Neural crest cell (in vitro differentiated cells): ENCODE measurements around the gene FAM234A. TPM values are rescaled to one million over a fixed set of nuclear protein-coding genes. Genes with fewer than 3 reads are reported as not detected.
A peak's percentile ranks its signal among the peaks of the same experiment; 100 is the strongest.

Source experiments
- DNase-seq: peaks from one replicate; pipeline ENCODE4 v3.0.0; 2021; ENCODE audit warnings: low read depth, mixed read lengths, low spot score
- H3K27ac Mint-ChIP-seq: one replicate; pipeline ENCODE4 v1.8.0; 2021; ENCODE audit warnings: mild to moderate bottlenecking, mixed read lengths; ENCODE audit not compliant: unreplicated experiment
- H3K27me3 Mint-ChIP-seq: 2 replicates; pipeline ENCODE4 v1.8.0; 2021; ENCODE audit warnings: low read depth, mild to moderate bottlenecking, mixed read lengths
- H3K36me3 Mint-ChIP-seq: 2 replicates; pipeline ENCODE4 v1.8.0; 2021; ENCODE audit warnings: low read depth, mild to moderate bottlenecking, mixed read lengths
- H3K4me1 Mint-ChIP-seq: 2 replicates; pipeline ENCODE4 v1.8.0; 2021; ENCODE audit warnings: mixed read lengths
- H3K4me3 Mint-ChIP-seq: one replicate; pipeline ENCODE4 v1.8.0; 2021; ENCODE audit warnings: mild to moderate bottlenecking, mixed read lengths
- H3K9me3 Mint-ChIP-seq: 2 replicates; pipeline ENCODE4 v1.8.0; 2021; ENCODE audit warnings: mixed read lengths
- total RNA-seq: library from RNA; stranded (reverse); gene quantifications from 2 replicates; pipeline ENCODE4 v1.2.1, GENCODE V29; 2021
- TF ChIP-seq, protein P1 (sequence below): fragments of 200-600 bp; sonication (generic); conservative IDR thresholded peaks from 2 replicates; pipeline ENCODE4 v1.5.0; 2021; ENCODE audit warnings: antibody characterized with exemption, mild to moderate bottlenecking

Gene FAM234A
- total RNA-seq, 1 donor from 2014 or later = 97.8 TPM

DNA sequence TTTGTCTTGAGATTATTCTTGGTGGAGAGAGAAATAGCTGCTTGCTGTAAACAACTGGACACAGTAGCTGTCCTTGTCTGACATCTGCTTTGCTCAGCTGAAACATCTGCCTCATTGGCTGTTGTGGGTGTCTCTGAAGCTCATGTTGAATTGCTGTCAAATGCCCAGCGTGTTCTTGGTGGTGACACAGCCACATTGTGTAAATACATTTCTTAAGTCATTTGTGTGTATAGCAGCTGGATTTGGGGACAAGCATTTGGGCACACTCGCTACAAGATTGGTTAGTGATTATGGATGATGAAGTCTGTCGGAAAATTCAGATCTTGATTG, 5.3 kb downstream of the FAM234A start:
- TF ChIP-seq, protein P1, sequence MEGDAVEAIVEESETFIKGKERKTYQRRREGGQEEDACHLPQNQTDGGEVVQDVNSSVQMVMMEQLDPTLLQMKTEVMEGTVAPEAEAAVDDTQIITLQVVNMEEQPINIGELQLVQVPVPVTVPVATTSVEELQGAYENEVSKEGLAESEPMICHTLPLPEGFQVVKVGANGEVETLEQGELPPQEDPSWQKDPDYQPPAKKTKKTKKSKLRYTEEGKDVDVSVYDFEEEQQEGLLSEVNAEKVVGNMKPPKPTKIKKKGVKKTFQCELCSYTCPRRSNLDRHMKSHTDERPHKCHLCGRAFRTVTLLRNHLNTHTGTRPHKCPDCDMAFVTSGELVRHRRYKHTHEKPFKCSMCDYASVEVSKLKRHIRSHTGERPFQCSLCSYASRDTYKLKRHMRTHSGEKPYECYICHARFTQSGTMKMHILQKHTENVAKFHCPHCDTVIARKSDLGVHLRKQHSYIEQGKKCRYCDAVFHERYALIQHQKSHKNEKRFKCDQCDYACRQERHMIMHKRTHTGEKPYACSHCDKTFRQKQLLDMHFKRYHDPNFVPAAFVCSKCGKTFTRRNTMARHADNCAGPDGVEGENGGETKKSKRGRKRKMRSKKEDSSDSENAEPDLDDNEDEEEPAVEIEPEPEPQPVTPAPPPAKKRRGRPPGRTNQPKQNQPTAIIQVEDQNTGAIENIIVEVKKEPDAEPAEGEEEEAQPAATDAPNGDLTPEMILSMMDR = no peak
- Mint-ChIP-seq H3K27ac (no peak overlapping the region), H3K9me3 (no peaks in the 10 kb centered on the region), H3K36me3 (no peaks in the 10 kb centered on the region), H3K4me1 (peaks cover 20% of the 10 kb centered on the region), H3K4me3 (peak overlapping the region; percentile 74), H3K27me3 (no peaks in the 10 kb centered on the region)
- no peak for DNase-seq

DNA sequence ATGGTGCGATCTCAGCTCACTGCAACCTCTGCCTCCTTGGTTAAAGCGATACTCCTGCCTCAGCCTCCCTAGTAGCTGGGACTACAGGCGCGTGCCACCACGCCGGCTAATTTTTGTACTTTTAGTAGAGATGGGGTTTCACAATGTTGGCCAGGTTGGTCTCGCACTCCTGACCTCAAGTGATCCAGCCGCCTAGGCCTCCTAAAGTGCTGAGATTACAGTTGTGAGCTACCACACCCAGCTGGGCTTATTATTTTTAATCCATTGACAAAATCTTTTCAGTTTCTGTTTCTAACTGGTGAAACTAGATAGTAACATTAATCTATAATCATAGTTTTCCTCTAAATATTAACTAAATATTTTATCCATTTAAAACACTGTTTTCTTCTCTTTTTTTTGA, 5.9 kb downstream of the FAM234A start:
- H3K27ac Mint-ChIP-seq = no peak overlapping the region
- TF ChIP-seq, protein P1 = no peak
- no peaks in the 10 kb centered on the region for H3K27me3 Mint-ChIP-seq
- H3K36me3 Mint-ChIP-seq = no peaks in the 10 kb centered on the region
- no peak overlapping the region for H3K4me3 Mint-ChIP-seq
- DNase-seq = no peak
- peaks cover 13% of the 10 kb centered on the region for H3K4me1 Mint-ChIP-seq
- H3K9me3 Mint-ChIP-seq = no peaks in the 10 kb centered on the region

DNA sequence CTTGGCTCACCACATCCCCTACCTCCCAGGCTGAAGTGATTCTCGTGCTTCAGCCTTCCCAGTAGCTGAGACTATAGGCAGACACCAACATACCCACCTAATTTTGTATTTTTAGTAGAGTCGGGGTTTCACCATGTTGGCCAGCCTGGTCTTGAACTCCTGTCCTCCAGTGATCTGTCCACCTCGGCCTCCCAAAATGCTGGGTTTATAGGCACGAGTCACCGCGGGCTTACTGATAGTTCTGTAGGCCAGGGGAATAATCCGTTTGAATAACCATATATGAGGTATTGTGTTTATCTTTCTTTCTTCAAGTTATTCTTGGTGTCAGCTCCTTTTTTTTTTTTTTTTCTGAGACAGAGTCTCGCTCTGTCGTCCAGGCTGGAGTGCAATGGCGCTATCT, 7.7 kb downstream of the FAM234A start:
- Mint-ChIP-seq H3K9me3 (no peaks in the 10 kb centered on the region), H3K4me1 (peaks cover 8% of the 10 kb centered on the region), H3K4me3 (no peak overlapping the region), H3K27ac (no peak overlapping the region), H3K27me3 (no peaks in the 10 kb centered on the region), H3K36me3 (no peaks in the 10 kb centered on the region)
- DNase-seq = no peak
- TF ChIP-seq, protein P1 = no peak

DNA sequence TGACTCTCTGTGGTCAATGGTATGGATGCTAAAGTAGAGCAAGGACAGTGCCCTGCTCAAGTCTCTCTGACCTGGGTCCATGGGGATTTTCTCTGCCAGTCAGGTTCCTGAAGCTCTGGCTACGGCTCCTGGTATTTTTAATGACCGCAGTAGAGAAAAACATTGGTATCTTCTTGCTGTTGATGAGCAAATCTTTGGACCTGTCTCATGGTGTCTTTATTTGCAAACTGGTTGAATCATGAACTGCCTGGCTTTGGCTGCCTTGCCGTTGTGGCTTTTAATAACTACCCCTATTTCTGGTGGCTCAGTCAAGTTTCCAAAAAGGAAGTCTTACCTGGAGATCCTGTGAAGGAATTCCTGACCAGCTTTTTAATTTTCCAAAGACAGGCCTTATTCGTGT, 8.7 kb downstream of the FAM234A start:
- TF ChIP-seq, protein P1 = no peak

DNA sequence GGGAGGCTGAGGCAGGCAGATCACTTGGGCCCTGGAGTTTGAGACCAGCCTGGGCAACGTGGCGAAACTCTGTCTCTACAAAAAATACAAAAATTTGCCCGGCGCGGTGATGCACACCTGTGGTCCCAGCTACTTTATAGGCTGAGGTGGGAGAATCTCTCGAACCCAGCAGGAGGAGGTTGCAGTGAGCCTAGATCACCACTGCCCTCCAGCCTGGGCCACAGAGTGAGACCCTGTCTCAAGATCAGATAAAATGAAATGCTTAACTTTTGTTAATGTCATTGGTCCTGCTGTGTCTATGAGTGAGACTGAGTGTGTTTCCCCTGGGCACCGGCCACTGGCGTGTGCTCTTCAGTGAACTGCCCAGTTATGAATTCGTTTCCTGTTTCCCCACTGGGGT, 10.5 kb downstream of the FAM234A start:
- TF ChIP-seq, protein P1 = no peak
- Mint-ChIP-seq H3K27ac (peak overlapping the region; percentile 35), H3K27me3 (no peaks in the 10 kb centered on the region), H3K36me3 (no peaks in the 10 kb centered on the region), H3K9me3 (no peaks in the 10 kb centered on the region), H3K4me3 (no peak overlapping the region), H3K4me1 (peaks cover 5% of the 10 kb centered on the region)
- no peak for DNase-seq

More for the DNA sequence above, 8.7 kb downstream of the FAM234A start:
- no peak overlapping the region for H3K27ac Mint-ChIP-seq
- H3K4me1 Mint-ChIP-seq = peaks cover 11% of the 10 kb centered on the region
- H3K4me3 Mint-ChIP-seq = no peak overlapping the region
- no peaks in the 10 kb centered on the region for H3K36me3 Mint-ChIP-seq
- H3K9me3 Mint-ChIP-seq = no peaks in the 10 kb centered on the region
- no peak for DNase-seq
- no peaks in the 10 kb centered on the region for H3K27me3 Mint-ChIP-seq

DNA sequence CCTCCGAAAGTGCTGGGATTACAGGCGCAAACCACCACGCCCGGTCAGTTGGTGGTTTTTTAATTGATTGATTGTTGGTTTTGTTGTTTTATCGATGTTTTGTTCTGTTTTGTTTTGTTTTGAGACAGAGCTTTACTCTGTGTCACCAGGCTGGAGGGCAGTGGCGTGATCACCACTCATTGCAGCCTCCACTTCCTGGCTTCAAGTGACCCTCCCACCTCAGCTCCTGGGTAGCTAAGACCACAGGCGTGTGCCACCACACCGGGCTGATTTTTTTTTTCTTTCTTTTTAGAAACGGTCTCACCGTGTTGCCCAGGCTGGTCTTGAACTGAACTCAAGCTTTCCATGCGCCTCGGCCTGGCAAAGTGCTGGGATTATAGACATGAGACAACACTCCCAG, 12.4 kb downstream of the FAM234A start:
- peaks cover 3% of the 10 kb centered on the region for H3K4me1 Mint-ChIP-seq
- H3K27me3 Mint-ChIP-seq = no peaks in the 10 kb centered on the region

More for the DNA sequence above, 12.4 kb downstream of the FAM234A start:
- no peak overlapping the region for H3K27ac Mint-ChIP-seq
- TF ChIP-seq, protein P1 = no peak
- no peaks in the 10 kb centered on the region for H3K9me3 Mint-ChIP-seq
- no peak for DNase-seq
- H3K36me3 Mint-ChIP-seq = peaks cover 3% of the 10 kb centered on the region
- H3K4me3 Mint-ChIP-seq = no peak overlapping the region
